Measurements from ENCODE around the gene PSMD14.
A peak's percentile ranks its signal among the peaks of the same experiment; 100 is the strongest.
"Not testable (repeated sequence)": the region's sequence is repeated elsewhere in the genome, so short reads cannot be mapped to it uniquely, and the experiment has no call there.

The PSMD14 gene

DNA sequence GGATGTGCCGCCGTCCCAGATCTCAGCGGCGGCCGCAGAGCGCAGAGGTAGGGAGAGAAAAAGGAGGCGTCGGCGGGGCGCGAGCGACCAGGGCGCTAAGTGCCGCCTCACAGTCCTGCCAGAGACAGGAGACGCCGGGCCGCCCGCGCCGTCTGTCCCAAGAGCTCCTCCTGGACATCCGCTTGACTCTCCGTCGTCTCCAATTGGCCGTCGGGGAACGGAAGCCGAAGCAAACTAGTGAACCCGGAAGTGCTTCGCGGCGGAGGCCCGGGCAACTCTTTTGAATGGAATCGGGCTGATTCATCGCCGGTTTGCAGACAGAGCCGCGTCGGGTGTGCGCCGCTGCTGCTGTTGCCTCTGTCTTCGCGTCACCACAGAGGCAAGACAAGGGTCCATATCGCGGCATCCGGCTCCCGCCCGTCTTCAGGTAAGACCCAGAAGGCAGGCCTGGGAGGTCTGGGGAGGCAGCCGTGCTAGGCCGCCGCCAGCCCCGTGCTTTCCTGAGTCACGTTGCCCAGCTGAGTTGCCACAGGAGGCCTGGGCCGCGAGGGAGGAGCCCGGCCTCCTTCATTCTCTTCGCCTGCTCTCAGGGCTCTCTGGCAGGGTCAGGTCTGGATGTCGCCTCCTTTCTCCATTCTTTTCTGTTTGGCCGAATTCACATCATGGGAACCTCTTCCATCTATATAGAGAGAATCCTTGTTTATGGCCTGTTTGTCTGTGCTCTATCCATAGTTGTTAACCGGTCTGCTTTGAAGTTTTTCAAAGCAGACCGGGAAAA, at the start of gene PSMD14:
TSS of gene PSMD14 (plus strand) at position 248 of the 778 bp plus-strand sequence. CDS start 10,401 bp downstream, outside the sequence.
- peak; percentile 96 for DNase-seq

GRCh38 chr2:161265874-161266273, 42.4 kb upstream of the PSMD14 start:
- DNase-seq = no peak

- DNase-seq = no peak
Measured at GRCh38 chr2:161269111-161269510, 39.1 kb upstream of the PSMD14 start.

DNA sequence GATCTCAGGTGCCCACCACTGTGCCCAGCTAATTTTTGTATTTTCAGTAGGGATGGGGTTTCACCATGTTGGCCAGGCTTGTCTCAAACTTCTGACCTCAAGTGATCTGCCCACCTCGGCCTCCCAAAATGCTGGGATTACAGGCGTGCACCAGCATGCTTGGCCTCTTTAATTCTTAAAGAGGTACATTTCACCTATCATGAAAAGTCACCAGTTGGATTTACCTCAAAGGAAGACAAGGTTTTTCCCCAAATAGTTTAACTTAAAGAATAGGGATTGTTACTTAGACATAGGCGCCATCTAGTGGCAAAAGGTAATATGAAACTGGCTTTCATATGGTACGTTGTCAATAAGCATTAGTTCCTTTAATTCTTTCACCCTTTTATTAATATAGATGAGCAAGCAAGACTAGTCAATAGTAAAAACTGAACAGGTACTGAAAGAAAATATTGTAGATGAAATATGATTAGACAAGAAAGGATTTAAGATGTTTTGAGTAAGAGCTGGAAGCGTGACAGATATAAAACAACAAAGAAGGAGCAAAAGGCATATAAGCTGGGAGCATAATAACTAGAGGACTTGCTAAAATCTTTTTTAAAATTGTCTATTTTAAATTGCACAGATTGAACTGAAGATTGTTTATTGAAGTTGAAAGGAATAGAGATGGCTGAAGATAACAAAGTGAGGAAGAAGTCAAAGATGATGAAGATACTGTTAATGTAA, 35.0 kb upstream of the PSMD14 start:
- peak; percentile 11 for DNase-seq

DNA sequence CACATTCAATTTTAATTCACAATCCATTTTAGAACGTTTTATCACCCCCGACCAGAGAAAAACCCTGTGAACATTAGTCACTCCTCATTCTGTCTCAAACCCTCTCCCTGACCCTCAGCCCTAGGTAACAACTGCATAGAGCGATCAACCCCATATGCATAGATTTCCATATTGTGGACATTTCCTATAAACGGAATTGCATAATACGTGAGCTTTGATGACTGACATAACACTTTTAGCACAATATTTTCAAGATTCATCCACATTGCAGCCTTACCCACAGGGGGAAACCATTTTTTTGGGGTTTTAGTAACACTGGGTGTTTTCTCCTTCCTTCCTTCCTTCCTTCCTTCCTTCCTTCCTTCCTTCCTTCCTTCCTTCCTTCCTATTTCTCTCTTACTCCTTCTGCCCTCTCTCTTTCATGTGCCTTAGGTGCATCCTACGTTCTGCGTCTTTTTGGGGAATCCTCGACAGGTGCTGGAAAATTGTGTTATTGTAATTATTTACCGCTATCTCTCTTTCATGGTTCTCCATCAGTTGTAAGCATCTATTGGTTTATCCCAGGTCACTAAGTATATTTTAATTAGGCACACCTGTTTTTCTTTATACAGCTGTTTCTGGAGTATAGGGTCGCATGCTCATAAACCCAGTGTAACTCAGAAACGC, 29.5 kb upstream of the PSMD14 start:
- not testable (repeated sequence) for DNase-seq

DNA sequence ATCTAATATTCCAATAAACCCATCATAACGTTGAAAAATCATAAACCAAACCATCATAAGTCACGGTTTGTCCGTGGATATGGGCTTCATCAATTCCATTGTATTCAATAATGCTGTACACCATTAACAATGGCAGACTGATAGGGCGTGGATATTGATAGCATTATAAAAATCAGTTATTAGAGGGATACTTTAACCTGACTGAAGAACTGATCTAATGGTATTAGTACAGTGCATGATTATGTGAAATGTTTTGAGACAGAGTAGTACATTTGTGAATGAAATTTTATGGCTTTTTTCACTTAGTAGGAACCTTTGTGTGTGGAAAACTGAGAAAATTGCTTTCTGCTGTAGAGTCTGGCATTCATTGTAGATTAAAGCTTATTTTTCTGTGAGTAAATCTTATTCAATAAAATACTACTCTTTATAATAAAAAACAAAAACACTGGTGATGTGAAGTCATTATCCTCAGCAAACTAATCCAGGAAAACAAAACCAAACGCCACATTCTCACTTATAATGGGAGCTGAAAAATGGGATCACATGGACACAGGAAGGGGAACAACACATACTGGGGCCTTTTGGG, 28.9 kb upstream of the PSMD14 start:
- not testable (repeated sequence) for DNase-seq

GRCh38 chr2:161280906-161281323, 27.3 kb upstream of the PSMD14 start:
- DNase-seq = peak; percentile 8

- DNase-seq = not testable (repeated sequence)
Measured at GRCh38 chr2:161281615-161282310, 26.5 kb upstream of the PSMD14 start.

- not testable (repeated sequence) for DNase-seq
Measured at GRCh38 chr2:161282311-161282644, 25.9 kb upstream of the PSMD14 start.

GRCh38 chr2:161283926-161284325, 24.3 kb upstream of the PSMD14 start:
- DNase-seq = no peak

DNA sequence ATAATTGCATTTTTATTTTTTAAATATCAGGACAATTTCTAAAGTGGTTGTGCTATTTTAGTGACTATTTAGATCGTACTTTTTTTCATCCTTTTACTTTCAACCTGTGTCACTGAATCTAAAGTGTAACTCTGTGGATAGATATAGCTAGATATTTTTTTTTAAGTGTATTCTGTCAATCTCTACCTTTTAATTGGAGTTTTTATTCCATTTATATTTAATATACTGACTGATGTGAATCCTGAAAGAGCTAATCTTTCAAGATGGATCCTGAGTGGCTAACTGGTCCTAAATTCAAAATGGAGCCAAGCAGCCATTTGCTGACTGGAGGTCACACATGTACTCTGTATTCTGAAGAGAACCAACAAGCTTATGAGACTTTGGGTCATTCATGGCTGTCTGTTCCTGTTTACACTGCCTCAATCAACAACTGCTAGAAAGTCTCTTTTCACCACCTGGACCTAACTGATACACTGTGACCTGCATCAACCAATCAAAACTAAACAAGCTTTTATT, 4.6 kb upstream of the PSMD14 start:
- no peak for DNase-seq

DNA sequence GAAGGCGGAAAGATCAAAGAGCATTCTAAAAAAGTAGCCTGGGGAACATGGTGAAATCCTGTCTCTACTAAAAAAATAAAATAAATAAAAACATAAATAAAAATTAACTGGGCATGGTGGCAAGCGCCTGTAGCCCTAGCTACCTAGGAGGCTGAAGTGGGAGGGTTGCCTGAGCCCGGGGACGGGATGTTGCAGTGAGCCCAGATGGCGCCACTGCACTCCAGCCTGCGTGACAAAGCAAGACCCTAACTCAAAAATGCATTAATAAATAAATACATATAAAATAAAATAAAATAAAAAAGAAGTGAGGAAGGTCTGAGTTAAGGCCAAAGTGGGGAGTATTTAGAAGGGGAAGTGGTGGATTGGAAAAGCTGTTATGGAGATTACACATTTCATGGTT, 1.3 kb upstream of the PSMD14 start:
- no peak for DNase-seq

DNA sequence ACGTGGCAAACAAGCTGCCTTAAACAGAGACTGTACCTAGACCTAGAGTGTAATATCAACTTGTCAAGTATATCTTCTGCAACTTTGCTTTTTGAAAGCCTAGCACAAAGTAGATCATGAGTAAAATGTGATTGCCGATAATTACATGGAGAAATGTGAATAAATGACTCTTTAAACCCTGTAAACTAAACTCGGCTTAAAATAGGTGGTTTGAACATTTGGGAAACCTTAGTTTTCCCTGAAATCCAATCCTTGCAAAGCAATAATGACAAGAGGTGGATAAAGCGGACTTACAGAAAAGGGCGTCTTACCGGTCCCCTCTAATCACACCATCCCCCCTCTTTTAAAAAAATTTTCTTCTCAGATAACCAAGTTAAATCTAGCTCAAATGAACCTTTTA, 549 bp upstream of the PSMD14 start:
- DNase-seq = no peak

- DNase-seq = peak; percentile 5
Measured at GRCh38 chr2:161312996-161313395, 4.8 kb downstream of the PSMD14 start.

GRCh38 chr2:161315380-161315779, 7.2 kb downstream of the PSMD14 start:
- DNase-seq = no peak

- no peak for DNase-seq
Measured at GRCh38 chr2:161316701-161317100, 8.5 kb downstream of the PSMD14 start.

- DNase-seq = no peak
Measured at GRCh38 chr2:161321944-161322648, 13.9 kb downstream of the PSMD14 start.

DNA sequence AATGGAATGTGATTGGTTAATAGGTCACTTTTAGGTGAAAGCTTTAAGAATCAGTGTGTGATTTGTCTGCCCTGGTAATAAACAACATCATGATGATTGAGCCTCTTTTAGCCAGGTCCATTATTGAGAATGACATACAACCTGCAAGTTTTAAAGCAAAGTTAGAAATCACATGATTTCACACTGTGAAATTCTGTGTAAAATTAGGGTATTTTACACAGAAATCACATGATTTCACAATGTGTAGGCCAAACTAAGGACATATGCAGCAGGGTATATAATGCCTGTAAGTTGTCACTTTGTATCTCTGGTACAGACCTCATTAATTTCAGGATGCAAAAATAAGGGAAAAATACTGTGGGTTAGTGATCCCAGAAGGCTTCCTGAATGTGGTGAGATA, 16.7 kb downstream of the PSMD14 start:
- no peak for DNase-seq

DNA sequence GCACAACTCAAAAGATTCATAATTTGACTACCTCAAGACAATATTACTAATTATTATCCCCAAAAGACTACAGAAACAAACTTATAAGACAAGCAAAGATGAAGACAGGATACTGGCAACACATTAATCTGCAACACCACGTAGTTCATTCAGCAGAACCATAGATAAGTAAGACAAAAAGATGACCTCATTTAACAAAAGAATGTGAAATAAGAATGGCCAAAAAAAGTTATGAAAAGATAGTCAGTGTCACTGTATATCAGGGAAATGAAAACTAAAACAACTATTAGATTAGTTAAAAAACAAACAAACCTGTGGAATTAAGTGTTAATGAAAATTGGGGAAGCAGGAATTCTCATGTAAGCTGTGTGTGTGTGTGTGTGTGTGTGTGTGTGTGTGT, 19.4 kb downstream of the PSMD14 start:
- DNase-seq = peak; percentile 10

DNA sequence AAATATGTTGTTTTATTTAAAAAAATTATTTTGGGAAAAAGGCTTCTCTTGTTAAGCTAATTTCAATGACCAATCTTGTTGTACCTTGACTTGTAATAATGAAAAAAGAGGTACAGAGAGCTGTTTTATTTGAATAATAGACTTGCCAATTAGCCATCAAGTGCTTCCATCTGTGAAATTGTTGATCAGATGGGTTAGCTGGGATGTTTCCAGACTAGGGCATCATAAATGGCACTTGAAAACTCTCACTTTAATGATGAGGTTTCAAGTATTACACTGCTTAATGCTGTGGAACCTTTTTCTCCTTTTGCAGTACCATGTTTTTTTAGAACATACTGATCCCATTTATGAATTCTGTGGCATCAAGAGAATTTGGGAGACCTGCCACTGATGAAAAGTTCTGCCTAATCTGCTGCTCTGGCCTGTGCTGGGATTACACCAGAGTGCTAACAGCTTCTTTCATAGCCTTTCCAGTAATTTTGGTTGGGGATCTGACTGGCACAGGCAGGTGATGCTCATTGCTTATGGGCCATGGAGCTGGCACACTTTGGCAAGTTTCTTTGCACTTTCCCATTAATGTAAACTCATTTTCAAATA, 24.2 kb downstream of the PSMD14 start:
- DNase-seq = no peak

GRCh38 chr2:161335626-161336025, 27.4 kb downstream of the PSMD14 start:
- DNase-seq = no peak

Measured in NCI-H226 (cell line).